ENCODE results near the gene ZNF487. TPM values are rescaled to one million over a fixed set of nuclear protein-coding genes. Genes with fewer than 3 reads are reported as not detected.
"Not testable (repeated sequence)": the region's sequence is repeated elsewhere in the genome, so short reads cannot be mapped to it uniquely, and the experiment has no call there.

ZNF487 gene
- total RNA-seq, 1 donor from 2014 or later = 9.7 TPM

GRCh38 chr10:43440463-43441134 lies 3.7 kb downstream of the ZNF487 start:
- DNase-seq = no peak

GRCh38 chr10:43444323-43444722 lies 7.4 kb downstream of the ZNF487 start:
- DNase-seq = no peak

- DNase-seq = no peak
Measured at GRCh38 chr10:43444897-43445466, 8.1 kb downstream of the ZNF487 start.

- DNase-seq = not testable (repeated sequence)
Measured at GRCh38 chr10:43446219-43447017, 9.5 kb downstream of the ZNF487 start.

GRCh38 chr10:43448742-43449141 lies 11.8 kb downstream of the ZNF487 start:
- no peak for DNase-seq

- no peak for DNase-seq
Measured at GRCh38 chr10:43452356-43452914, 15.5 kb downstream of the ZNF487 start.

GRCh38 chr10:43453266-43453831 lies 16.4 kb downstream of the ZNF487 start:
- no peak for DNase-seq

- DNase-seq = not testable (repeated sequence)
Measured at GRCh38 chr10:43454025-43454424, 17.1 kb downstream of the ZNF487 start.

- not testable (repeated sequence) for DNase-seq
Measured at GRCh38 chr10:43456561-43456960, 19.6 kb downstream of the ZNF487 start.

- no peak for DNase-seq
Measured at GRCh38 chr10:43458227-43458626, 21.3 kb downstream of the ZNF487 start.

GRCh38 chr10:43461950-43462349 lies 25.0 kb downstream of the ZNF487 start:
- DNase-seq = no peak

GRCh38 chr10:43465086-43465735 lies 28.3 kb downstream of the ZNF487 start:
- DNase-seq = not testable (repeated sequence)

- not testable (repeated sequence) for DNase-seq
Measured at GRCh38 chr10:43465736-43466120, 28.8 kb downstream of the ZNF487 start.

GRCh38 chr10:43471146-43471545 lies 34.2 kb downstream of the ZNF487 start:
- no peak for DNase-seq

- DNase-seq = no peak
Measured at GRCh38 chr10:43471935-43472720, 35.2 kb downstream of the ZNF487 start.

- no peak for DNase-seq
Measured at GRCh38 chr10:43479275-43479674, 42.4 kb downstream of the ZNF487 start.

GRCh38 chr10:43482319-43483078 lies 45.6 kb downstream of the ZNF487 start:
- no peak for DNase-seq

GRCh38 chr10:43491855-43492254 lies 54.9 kb downstream of the ZNF487 start:
- DNase-seq = no peak

- no peak for DNase-seq
Measured at GRCh38 chr10:43502931-43503330, 66.0 kb downstream of the ZNF487 start.

- DNase-seq = no peak
Measured at GRCh38 chr10:43524434-43525247, 87.7 kb downstream of the ZNF487 start.
